A549 treated with DMSO at 1 μM for 4 hours (cell line): ENCODE data around the gene WNT2B. TPM values are rescaled to one million over a fixed set of nuclear protein-coding genes. Genes with fewer than 3 reads are reported as not detected.

ENCODE experiments used
- total RNA-seq: library from RNA; stranded (reverse); fragments of 200-300 nt; extraction: Qiagen RNA extraction; gene quantifications from 5 replicates; pipeline ENCODE4 v1.2.3, GENCODE V29; 2022; ENCODE audit warnings: low read depth

WNT2B gene
- 0.17 to 0.47 TPM (median 0.33 TPM) in 5 replicates for total RNA-seq

GRCh38 chr1:112508278-112509004, at the start of gene WNT2B:
Gene WNT2B (plus strand): TSS chr1:112508965. CDS start chr1:112509263, 298 bp downstream.

Other genes with a start within 250 kb of the WNT2B start
- 6.2 to 11.1 TPM (median 8.3 TPM) in 5 replicates for gene CTTNBP2NL, start 112.8 kb upstream of the WNT2B start, total RNA-seq
- gene ST7L, start 110.2 kb downstream of the WNT2B start, total RNA-seq = 10.6 to 13.2 TPM (median 11.6 TPM) in 5 replicates
- 62.1 to 75.2 TPM (median 69.3 TPM) in 5 replicates for gene CAPZA1, start 110.9 kb downstream of the WNT2B start, total RNA-seq
- gene MOV10, start 165.7 kb downstream of the WNT2B start, total RNA-seq = 28.3 to 35.7 TPM (median 31.2 TPM) in 5 replicates
- gene RHOC, start 198.2 kb downstream of the WNT2B start, total RNA-seq = 341 to 402 TPM (median 359 TPM) in 5 replicates
- gene PPM1J, start 206.4 kb downstream of the WNT2B start, total RNA-seq = 1.1 to 1.9 TPM (median 1.4 TPM) in 5 replicates